Measurements from ENCODE around the gene SCRN1. TPM values are rescaled to one million over a fixed set of nuclear protein-coding genes. Genes with fewer than 3 reads are reported as not detected.

The SCRN1 gene
- total RNA-seq (1 to 10 TPM; 5.7 to 6.1 TPM), total RNA-seq (8.4 to 13.4 reads per million in 2 donors)

- peak; percentile 53 for ATAC-seq
- Mint-ChIP-seq H3K36me3 (ENCODE audit: low read depth) (peaks cover 6% of the 10 kb centered on the region), H3K27me3 (peaks cover 54% of the 10 kb centered on the region)
Observed at GRCh38 chr7:29989257-29989995, at the start of gene SCRN1. Gene SCRN1, minus strand, starts transcription at chr7:29989801. Its CDS starts 20,734 bp downstream, at chr7:29969067.

DNA sequence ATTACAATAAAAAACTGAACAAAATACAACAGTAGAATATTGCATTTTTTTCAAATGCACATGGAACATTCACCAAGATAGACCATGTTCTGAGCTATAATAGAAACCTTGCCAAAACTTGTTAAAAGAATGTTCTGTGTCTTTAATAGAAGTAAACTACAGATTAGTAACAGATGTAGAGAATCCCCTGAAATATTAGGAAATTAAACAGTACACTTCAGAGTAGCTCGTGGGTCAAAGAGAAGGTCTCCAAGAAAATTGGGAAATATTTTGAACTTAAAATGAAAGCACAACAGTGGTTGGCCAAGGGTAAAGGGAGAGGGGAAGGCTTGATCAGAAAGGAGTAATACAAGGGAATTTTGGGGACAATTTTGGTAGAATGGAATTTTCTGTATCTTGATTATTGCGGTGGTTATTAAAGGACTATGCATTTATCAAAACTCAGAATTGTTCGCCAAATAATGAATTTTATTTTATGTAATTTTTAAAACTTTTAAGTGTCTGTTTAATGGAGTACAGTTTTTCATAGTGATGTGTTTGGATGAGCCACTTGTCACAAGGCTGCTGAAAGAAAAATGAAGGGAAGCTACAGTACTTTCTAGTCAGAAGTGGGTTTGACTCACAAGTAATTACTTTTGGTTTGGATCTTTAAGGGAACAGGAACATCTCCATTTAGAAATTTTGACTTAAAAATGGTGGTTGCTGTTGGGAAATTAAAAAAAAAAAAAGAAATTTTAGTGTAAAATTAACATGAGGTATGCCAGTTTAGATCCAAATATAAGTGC lies 48.8 kb upstream of the SCRN1 start:
- Mint-ChIP-seq H3K4me3 (no peak overlapping the region), H3K27ac (no peak overlapping the region), H3K27me3 (no peaks in the 10 kb centered on the region), H3K4me1 (peaks cover 10% of the 10 kb centered on the region), H3K36me3 (ENCODE audit: low read depth) (no peaks in the 10 kb centered on the region)
- no peak for DNase-seq
- no peak for ATAC-seq
- no peaks in the 10 kb centered on the region for H3K9me3 ChIP-seq (ENCODE audit: control insufficient read depth, low read length, poor library complexity, severe bottlenecking)

More at GRCh38 chr7:29989257-29989995, at the start of gene SCRN1:
- Mint-ChIP-seq H3K4me3 (peak within 1 kb of the TSS; percentile 87), H3K27ac (no peak within 1 kb of the TSS), H3K4me1 (peaks cover 17% of the 10 kb centered on the region)
- DNase-seq, result peak in 2 of 3 donors; percentile 7 to 13
- peaks cover 5% of the 10 kb centered on the region for H3K9me3 ChIP-seq (ENCODE audit: control insufficient read depth, low read length, poor library complexity, severe bottlenecking)

GRCh38 chr7:30036220-30036619 lies 46.6 kb upstream of the SCRN1 start:
- H3K27me3 Mint-ChIP-seq, result no peaks in the 10 kb centered on the region
- DNase-seq (no peak), ATAC-seq (no peak)
- H3K36me3 Mint-ChIP-seq (ENCODE audit: low read depth), result no peaks in the 10 kb centered on the region
- peaks cover 5% of the 10 kb centered on the region for H3K4me1 Mint-ChIP-seq
- no peak overlapping the region for H3K4me3 Mint-ChIP-seq
- H3K9me3 ChIP-seq (ENCODE audit: control insufficient read depth, low read length, poor library complexity, severe bottlenecking), result no peaks in the 10 kb centered on the region
- H3K27ac Mint-ChIP-seq, result no peak overlapping the region

DNA sequence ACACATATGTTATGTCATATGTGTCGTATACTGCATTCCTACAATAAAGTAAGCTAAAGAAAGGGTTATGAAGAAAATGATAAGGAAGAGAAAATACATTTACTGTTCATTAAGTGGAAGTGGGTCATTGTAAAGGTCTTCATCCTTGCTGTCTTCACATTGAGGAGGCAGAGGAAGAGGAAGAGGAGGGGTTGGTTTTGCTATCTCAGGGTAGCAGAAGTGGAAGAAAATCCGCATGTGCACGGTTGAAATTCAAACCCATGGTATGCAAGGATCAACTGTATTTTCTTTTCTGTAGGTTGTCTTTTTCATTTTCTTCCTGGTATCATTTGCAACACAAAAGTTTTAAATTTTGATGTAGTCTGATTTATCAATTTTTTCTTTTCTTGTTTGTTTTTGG lies 44.9 kb upstream of the SCRN1 start:
- DNase-seq, result no peak
- no peaks in the 10 kb centered on the region for H3K27me3 Mint-ChIP-seq
- H3K9me3 ChIP-seq (ENCODE audit: control insufficient read depth, low read length, poor library complexity, severe bottlenecking), result no peaks in the 10 kb centered on the region
- no peaks in the 10 kb centered on the region for H3K36me3 Mint-ChIP-seq (ENCODE audit: low read depth)
- ATAC-seq, result no peak
- H3K27ac Mint-ChIP-seq, result no peak overlapping the region
- no peak overlapping the region for H3K4me3 Mint-ChIP-seq
- H3K4me1 Mint-ChIP-seq, result no peaks in the 10 kb centered on the region

DNA sequence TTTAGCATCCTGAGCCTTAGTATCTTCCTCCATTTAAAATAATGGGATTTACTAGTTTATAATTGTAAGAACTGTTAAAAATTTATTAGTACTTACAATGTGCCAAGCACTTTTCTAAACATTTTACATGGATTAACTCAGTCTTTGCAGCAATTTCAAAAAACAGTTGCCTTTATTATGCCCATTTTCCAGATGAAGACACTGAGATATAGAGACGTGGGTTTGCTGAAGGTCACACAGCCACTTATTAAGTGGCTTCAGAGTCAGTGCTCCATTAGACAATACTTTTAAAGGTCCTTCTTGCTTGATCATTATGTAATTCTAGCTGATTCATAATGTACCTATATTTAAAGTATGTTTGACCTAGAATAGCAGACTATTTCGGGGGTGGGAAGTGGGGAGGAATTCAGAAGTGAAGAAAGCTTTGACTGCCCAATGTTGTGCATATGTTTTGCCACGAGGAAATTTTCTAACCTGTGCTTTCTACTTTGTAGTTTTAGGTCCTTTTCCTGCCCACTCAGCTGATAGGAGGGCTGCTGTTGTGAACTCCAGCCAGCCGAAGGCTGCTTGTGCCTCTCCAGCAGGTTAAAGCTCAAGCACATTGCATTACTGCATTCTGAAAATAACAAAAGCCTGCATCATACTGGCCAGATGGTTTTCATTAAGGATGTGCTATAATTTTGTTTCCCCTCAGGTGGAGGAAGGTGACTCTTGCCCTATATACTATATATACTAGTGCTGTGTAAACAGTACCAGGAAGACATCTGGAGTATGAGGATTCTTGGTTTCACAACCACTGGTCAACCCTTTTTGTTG lies 42.9 kb upstream of the SCRN1 start:
- ATAC-seq (no peak), DNase-seq (no peak)
- Mint-ChIP-seq H3K4me3 (no peak overlapping the region), H3K36me3 (ENCODE audit: low read depth) (no peaks in the 10 kb centered on the region), H3K27ac (no peak overlapping the region), H3K27me3 (no peaks in the 10 kb centered on the region), H3K4me1 (peaks cover 6% of the 10 kb centered on the region)
- H3K9me3 ChIP-seq (ENCODE audit: control insufficient read depth, low read length, poor library complexity, severe bottlenecking), result no peaks in the 10 kb centered on the region

DNA sequence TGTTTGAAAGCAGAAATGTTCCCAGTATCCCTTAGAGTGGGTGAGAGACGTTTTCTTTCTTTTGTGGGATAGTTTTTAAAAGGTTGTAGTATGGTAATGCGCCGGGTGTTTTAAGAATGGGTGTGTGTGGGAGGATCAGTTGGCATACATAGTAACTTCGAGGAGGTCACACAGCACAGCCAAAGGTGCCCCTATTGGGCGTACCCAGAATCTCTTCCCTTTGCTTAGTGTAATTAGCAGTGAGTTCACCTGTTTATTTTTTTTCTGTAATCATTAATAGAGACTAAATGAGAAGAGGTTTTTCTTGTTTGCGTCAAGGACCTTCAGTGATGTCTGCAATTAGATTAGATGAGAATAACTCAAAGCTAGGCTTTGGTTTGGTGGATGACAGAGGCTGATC lies 40.1 kb upstream of the SCRN1 start:
- H3K9me3 ChIP-seq (ENCODE audit: control insufficient read depth, low read length, poor library complexity, severe bottlenecking), result no peaks in the 10 kb centered on the region
- Mint-ChIP-seq H3K4me3 (no peak overlapping the region), H3K4me1 (peaks cover 23% of the 10 kb centered on the region), H3K36me3 (ENCODE audit: low read depth) (no peaks in the 10 kb centered on the region), H3K27ac (no peak overlapping the region), H3K27me3 (no peaks in the 10 kb centered on the region)
- ATAC-seq, result no peak
- DNase-seq, result no peak

GRCh38 chr7:30028749-30029635 lies 39.4 kb upstream of the SCRN1 start:
- no peak overlapping the region for H3K27ac Mint-ChIP-seq

GRCh38 chr7:30028216-30028748 lies 38.7 kb upstream of the SCRN1 start, which contains the start of gene PLEKHA8:
Gene PLEKHA8, plus strand, starts transcription at chr7:30028412. Its CDS starts 351 bp downstream, at chr7:30028763.
- DNase-seq (peak; percentile 80 to 91 (median 84)), ATAC-seq (peak; percentile 60)
- peaks cover 24% of the 10 kb centered on the region for H3K4me1 Mint-ChIP-seq
- no peak within 1 kb of the TSS for H3K4me3 Mint-ChIP-seq
- no peaks in the 10 kb centered on the region for H3K27me3 Mint-ChIP-seq
- H3K9me3 ChIP-seq (ENCODE audit: control insufficient read depth, low read length, poor library complexity, severe bottlenecking), result no peaks in the 10 kb centered on the region
- H3K27ac Mint-ChIP-seq, result peak within 1 kb of the TSS; percentile 87
- H3K36me3 Mint-ChIP-seq (ENCODE audit: low read depth), result no peaks in the 10 kb centered on the region

More at GRCh38 chr7:30028749-30029635, 39.4 kb upstream of the SCRN1 start:
- DNase-seq (peak in 2 of 3 donors; percentile 4 to 29), ATAC-seq (peak; percentile 11)
- H3K27me3 Mint-ChIP-seq, result no peaks in the 10 kb centered on the region
- H3K4me1 Mint-ChIP-seq, result peaks cover 23% of the 10 kb centered on the region
- no peaks in the 10 kb centered on the region for H3K9me3 ChIP-seq (ENCODE audit: control insufficient read depth, low read length, poor library complexity, severe bottlenecking)
- H3K4me3 Mint-ChIP-seq, result no peak overlapping the region
- no peaks in the 10 kb centered on the region for H3K36me3 Mint-ChIP-seq (ENCODE audit: low read depth)

DNA sequence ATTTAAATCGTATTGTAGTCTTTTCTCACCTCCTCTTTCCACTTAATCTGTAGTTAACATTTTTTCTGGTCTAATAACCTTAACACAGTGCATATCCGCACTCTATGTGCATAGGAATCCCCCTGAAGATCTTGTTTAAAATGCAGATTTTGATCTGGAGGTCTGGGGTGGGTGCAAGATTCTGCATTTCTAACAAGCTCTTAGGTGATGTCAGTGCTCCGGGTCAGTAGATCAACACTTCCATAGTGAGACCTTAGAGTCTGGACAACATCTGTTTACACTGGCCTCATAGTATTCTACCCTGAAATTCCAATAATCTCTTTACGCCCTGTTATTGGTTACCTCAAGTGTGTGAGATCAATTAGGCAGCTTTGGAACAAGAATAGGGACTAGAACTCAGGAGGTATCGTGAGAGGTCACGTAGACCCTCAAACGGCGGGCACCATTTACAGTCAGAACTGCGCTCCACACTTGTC lies 38.2 kb upstream of the SCRN1 start:
- H3K27me3 Mint-ChIP-seq, result no peaks in the 10 kb centered on the region
- no peak overlapping the region for H3K4me3 Mint-ChIP-seq
- DNase-seq (no peak), ATAC-seq (no peak)
- H3K27ac Mint-ChIP-seq, result peak overlapping the region; percentile 87
- peaks cover 24% of the 10 kb centered on the region for H3K4me1 Mint-ChIP-seq
- H3K36me3 Mint-ChIP-seq (ENCODE audit: low read depth), result no peaks in the 10 kb centered on the region
- no peaks in the 10 kb centered on the region for H3K9me3 ChIP-seq (ENCODE audit: control insufficient read depth, low read length, poor library complexity, severe bottlenecking)

DNA sequence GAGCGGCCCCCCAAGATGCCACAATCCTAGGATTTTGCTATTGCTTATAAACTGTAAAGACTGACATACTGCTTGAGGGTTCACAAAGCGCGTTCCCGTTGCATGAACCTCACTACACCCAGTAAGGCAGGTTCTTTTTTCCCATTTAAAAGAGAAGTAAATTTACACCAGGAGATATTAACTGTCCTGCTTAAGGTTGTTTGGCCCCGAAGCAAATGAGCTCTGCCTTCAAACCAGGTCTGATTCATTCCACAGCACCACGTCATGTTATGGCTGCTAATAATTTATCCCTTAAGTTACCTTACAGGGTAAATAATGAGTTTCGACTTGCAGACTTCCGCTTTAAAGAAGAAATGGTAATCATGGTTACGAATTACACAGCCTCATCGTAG lies 37.5 kb upstream of the SCRN1 start:
- peak; percentile 41 for ATAC-seq
- peak overlapping the region; percentile 87 for H3K27ac Mint-ChIP-seq
- H3K4me3 Mint-ChIP-seq, result no peak overlapping the region
- H3K9me3 ChIP-seq (ENCODE audit: control insufficient read depth, low read length, poor library complexity, severe bottlenecking), result no peaks in the 10 kb centered on the region
- H3K27me3 Mint-ChIP-seq, result no peaks in the 10 kb centered on the region
- peaks cover 24% of the 10 kb centered on the region for H3K4me1 Mint-ChIP-seq
- no peaks in the 10 kb centered on the region for H3K36me3 Mint-ChIP-seq (ENCODE audit: low read depth)
- DNase-seq, result no peak

DNA sequence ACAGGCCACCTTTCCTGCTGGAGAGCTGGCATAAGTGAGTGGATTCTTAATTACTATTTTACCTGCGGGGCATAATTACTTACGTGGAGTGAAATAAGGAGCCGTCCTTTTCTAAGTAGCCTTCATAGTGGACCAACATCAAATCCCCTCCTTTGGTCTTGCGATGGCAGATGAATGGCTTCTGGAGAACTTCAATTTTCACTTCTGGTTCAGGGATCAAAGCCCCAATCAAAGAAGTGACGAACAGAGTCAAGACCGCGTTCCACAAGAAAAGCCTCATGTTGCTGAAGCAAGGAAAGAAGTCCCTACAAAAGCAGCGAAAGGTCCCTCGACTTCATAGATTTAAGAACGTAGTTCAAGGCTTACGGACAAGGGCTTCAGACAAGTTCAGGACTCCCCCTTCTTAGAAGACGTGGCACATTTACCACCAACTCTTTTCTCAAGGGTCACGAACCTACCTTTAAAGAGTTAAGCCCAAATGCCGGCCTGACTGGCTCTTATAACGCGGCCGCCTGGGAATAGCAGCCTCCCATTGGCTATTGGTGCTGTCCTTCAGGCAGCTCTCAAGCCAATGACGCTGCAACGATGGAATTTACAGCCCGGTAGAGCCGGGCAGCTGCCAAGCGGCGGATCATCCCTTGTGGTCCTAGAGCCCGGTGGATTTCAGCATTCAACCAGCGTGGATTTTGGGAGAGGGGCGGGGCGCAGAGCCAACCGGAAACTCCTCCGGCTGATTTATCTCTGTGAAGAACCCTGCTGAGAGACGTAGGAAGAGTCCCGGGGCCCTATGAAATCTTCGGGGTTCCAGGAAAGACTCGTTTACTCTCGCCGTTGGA lies 36.8 kb upstream of the SCRN1 start, which contains the start of gene FKBP14:
FKBP14 (minus strand) TSS at position 474 of the 836 bp plus-strand sequence; CDS start at position 280, 194 bp downstream.
- Mint-ChIP-seq H3K36me3 (ENCODE audit: low read depth) (no peaks in the 10 kb centered on the region), H3K4me3 (no peak within 1 kb of the TSS), H3K27ac (peak within 1 kb of the TSS; percentile 87), H3K4me1 (peaks cover 27% of the 10 kb centered on the region), H3K27me3 (no peaks in the 10 kb centered on the region)
- peak; percentile 72 to 81 (median 78) for DNase-seq
- H3K9me3 ChIP-seq (ENCODE audit: control insufficient read depth, low read length, poor library complexity, severe bottlenecking), result no peaks in the 10 kb centered on the region
- ATAC-seq, result peak; percentile 88
